Spleen (tissue), 7 donors: ENCODE measurements around the gene NPC1L1.

Experiments
- CTCF ChIP-seq, 11 experiments: fragments of 200-600 bp in 7 of 11; fragments of 450-650 bp in 4 of 11; sonication (generic) in 4 of 11; IDR thresholded peaks in 8 of 11; conservative IDR thresholded peaks in 3 of 11; 1 replicate in 7 of 11; 2 replicates in 4 of 11; pipeline versions ENCODE4 v1.4.0 to v1.8.0; 2016 to 2021; ENCODE audit warnings: antibody characterized with exemption in 11 of 11, inconsistent platforms in 4 of 11, mild to moderate bottlenecking in 1 of 11
- POLR2A ChIP-seq, 3 donors: fragments of 450-650 bp; IDR thresholded peaks; one replicate each; pipeline ENCODE4 v1.5.1; 2017; ENCODE audit warnings: antibody characterized with exemption in 3 of 3, mild to moderate bottlenecking in 1 of 3
- POLR2AphosphoS5 ChIP-seq, 3 donors: sonication (generic); formaldehyde crosslinking; IDR thresholded peaks; one replicate each; pipeline ENCODE4 v1.5.1; 2017; ENCODE audit warnings: antibody characterized with exemption in 3 of 3
- donor health status: DM: no; HTN: no; CAD: no; lungs with moderate emphysema.
- donor health status: DM: no; HTN: no; CAD: no.
- donor health status: DM: no; HTN: no; CAD: no.

GRCh38 chr7:44565795-44566559, 24.8 kb upstream of the NPC1L1 start:
- TF ChIP-seq POLR2A (IDR thresholded peaks at IDR 0.05), result no peak
- TF ChIP-seq CTCF (IDR thresholded peaks at IDR 0.05 in 8 of 11, conservative IDR thresholded peaks at IDR 0.05 in 3 of 11), result peak in 7 of 11 experiments; percentile 3 to 71 (median 49)
- no peak for TF ChIP-seq POLR2AphosphoS5 (IDR thresholded peaks at IDR 0.05)
